OCI-LY7 (cell line): Measurements from ENCODE around the gene POU6F2. TPM values are rescaled to one million over a fixed set of nuclear protein-coding genes. Genes with fewer than 3 reads are reported as not detected.

Experiments
- BruUV-seq: library from RNA; stranded (reverse); fragments of 400-500 nt; replicated peaks from 2 replicates; lab custom pipeline; 2021; lab: Mats Ljungman, UMichigan
- CTCF ChIA-PET: fragments of 300-600 bp; sonication (Branson Sonifier 250); formaldehyde crosslinking; loops from one replicate; lab custom pipeline; 2022; ENCODE audit warnings: antibody characterized with exemption; ENCODE audit not compliant: unreplicated experiment; lab: Charles Lee
- POLR2A ChIA-PET: fragments of 300-600 bp; sonication (Branson Sonifier 250); formaldehyde crosslinking; loops from one replicate; lab custom pipeline; 2022; ENCODE audit warnings: antibody characterized with exemption; lab: Charles Lee
- DNase-seq: peaks from one replicate; pipeline ENCODE4 v3.0.0-alpha.2; 2015; ENCODE audit warnings: low spot score
- H2AFZ ChIP-seq: fragments of 200-600 bp; sonication (generic), shearing (Covaris generic); 2 replicates; pipeline ENCODE4 v1.6.1; 2014; ENCODE audit warnings: mild to moderate bottlenecking, antibody characterized with exemption, low read length, moderate library complexity
- H3K27ac ChIP-seq: fragments of 200-600 bp; sonication (generic); 2 replicates; pipeline ENCODE4 v1.5.1; 2014; ENCODE audit warnings: mixed run types, low read depth, mild to moderate bottlenecking, moderate library complexity, low read length, inconsistent platforms; ENCODE audit not compliant: poor library complexity, severe bottlenecking
- H3K36me3 ChIP-seq: fragments of 200-600 bp; sonication (generic); 2 replicates; pipeline ENCODE4 v1.6.1; 2014; ENCODE audit warnings: mild to moderate bottlenecking, antibody characterized with exemption, low read length, moderate library complexity, mixed read lengths; ENCODE audit not compliant: insufficient read depth
- H3K4me1 ChIP-seq: fragments of 200-600 bp; sonication (generic); 2 replicates; pipeline ENCODE4 v1.5.1; 2014; ENCODE audit warnings: mild to moderate bottlenecking, low read length; ENCODE audit not compliant: insufficient read depth, poor library complexity, severe bottlenecking
- H3K4me2 ChIP-seq: fragments of 200-600 bp; sonication (generic); 2 replicates; pipeline ENCODE4 v1.6.1; 2014; ENCODE audit warnings: mild to moderate bottlenecking, low read length
- H3K4me3 ChIP-seq: fragments of 200-600 bp; sonication (generic); 2 replicates; pipeline ENCODE4 v1.5.1; 2014; ENCODE audit warnings: mild to moderate bottlenecking, low read depth, low read length; ENCODE audit not compliant: poor library complexity, severe bottlenecking
- H3K79me2 ChIP-seq: fragments of 200-600 bp; sonication (generic); 2 replicates; pipeline ENCODE4 v1.6.1; 2016; ENCODE audit warnings: low read depth, mild to moderate bottlenecking, low read length, moderate library complexity, mixed read lengths; ENCODE audit not compliant: insufficient read depth
- H3K9me2 ChIP-seq: fragments of 200-600 bp; sonication (generic); 2 replicates; pipeline ENCODE4 v1.6.1; 2016; ENCODE audit warnings: mild to moderate bottlenecking, low read length, mixed read lengths; ENCODE audit not compliant: insufficient read depth
- H3K9me3 ChIP-seq: fragments of 200-600 bp; sonication (generic); 2 replicates; pipeline ENCODE4 v1.6.1; 2014; ENCODE audit warnings: mild to moderate bottlenecking, mixed run types, low read length, mixed read lengths
- H4K20me1 ChIP-seq: fragments of 200-600 bp; sonication (generic); 2 replicates; pipeline ENCODE4 v1.6.1; 2014; ENCODE audit warnings: mild to moderate bottlenecking, antibody characterized with exemption, low read length, moderate library complexity, mixed read lengths; ENCODE audit not compliant: insufficient read depth
- CTCF ChIP-seq: fragments of 200-600 bp; sonication (generic); conservative IDR thresholded peaks from 2 replicates; pipeline ENCODE4 v1.5.1; 2014; ENCODE audit warnings: mild to moderate bottlenecking, antibody characterized with exemption, low read length, moderate library complexity, mixed read lengths
- EZH2phosphoT487 ChIP-seq: fragments of 200-600 bp; sonication (generic); IDR thresholded peaks from 2 replicates; pipeline ENCODE4 v1.6.1; 2018; ENCODE audit warnings: low read depth, borderline replicate concordance, mild to moderate bottlenecking, mixed run types, antibody characterized with exemption, low read length, moderate library complexity, mixed read lengths
- intact Hi-C: fragments of 100-400 bp; cut with micrococcal nuclease; formaldehyde crosslinking; loops from one replicate; pipeline ENCODE4 v1.10.0; 2022; ENCODE audit not compliant: unreplicated experiment
- total RNA-seq, 2 experiments: library from RNA; depleted of rRNA in 1 of 2; stranded (reverse); fragments of >200 nt in 1 of 2; shearing (Covaris generic) in 1 of 2; gene quantifications; 2 replicates each; pipeline ENCODE4 v1.2.3, GENCODE V29; 2014 to 2022

POU6F2 gene
- total RNA-seq, 2 experiments from 2014 or later: 0.40 TPM; not detected in 1

- ChIA-PET CTCF (no interaction called here), POLR2A (interaction anchor here (1.2 kb wide), 1 partner anchor 14 kb away, joined by 3 read pairs; no protein-coding TSS in a partner anchor)
- no peak for DNase-seq
- H3K9me2 ChIP-seq: no peaks in the 10 kb centered on the region
- no peak for TF ChIP-seq CTCF
- TF ChIP-seq EZH2phosphoT487: no peak
- H3K4me2 ChIP-seq: no peak overlapping the region
- no peak overlapping the region for H2AFZ ChIP-seq
- BruUV-seq: no TSS peak
- H3K4me3 ChIP-seq: no peak overlapping the region
- no peaks in the 10 kb centered on the region for H3K36me3 ChIP-seq
- no peaks in the 10 kb centered on the region for H4K20me1 ChIP-seq
- no peaks in the 10 kb centered on the region for H3K9me3 ChIP-seq
- H3K4me1 ChIP-seq: no peaks in the 10 kb centered on the region
- intact Hi-C loops: no loop called here
- no peak overlapping the region for H3K27ac ChIP-seq
- no peaks in the 10 kb centered on the region for H3K79me2 ChIP-seq
Measured at GRCh38 chr7:39069031-39069430, 91.3 kb downstream of the POU6F2 start.

- no peak overlapping the region for H3K4me3 ChIP-seq
- CTCF ChIA-PET: no interaction called here
- no peak overlapping the region for H2AFZ ChIP-seq
- H3K27ac ChIP-seq: no peak overlapping the region
- H3K4me1 ChIP-seq: no peaks in the 10 kb centered on the region
- H3K9me2 ChIP-seq: no peaks in the 10 kb centered on the region
- no peaks in the 10 kb centered on the region for H3K79me2 ChIP-seq
- no TSS peak for BruUV-seq
- H3K36me3 ChIP-seq: no peaks in the 10 kb centered on the region
- POLR2A ChIA-PET: interaction anchor here (0.6 to 1.1 kb wide), 2 partner anchors 12 to 588 kb away, joined by 3 read pairs; no protein-coding TSS in a partner anchor
- TF ChIP-seq EZH2phosphoT487 (no peak), CTCF (no peak)
- intact Hi-C loops: no loop called here
- H4K20me1 ChIP-seq: no peaks in the 10 kb centered on the region
- no peak for DNase-seq
- H3K4me2 ChIP-seq: no peak overlapping the region
- no peaks in the 10 kb centered on the region for H3K9me3 ChIP-seq
Measured at GRCh38 chr7:39069896-39070881, 92.5 kb downstream of the POU6F2 start.

DNA sequence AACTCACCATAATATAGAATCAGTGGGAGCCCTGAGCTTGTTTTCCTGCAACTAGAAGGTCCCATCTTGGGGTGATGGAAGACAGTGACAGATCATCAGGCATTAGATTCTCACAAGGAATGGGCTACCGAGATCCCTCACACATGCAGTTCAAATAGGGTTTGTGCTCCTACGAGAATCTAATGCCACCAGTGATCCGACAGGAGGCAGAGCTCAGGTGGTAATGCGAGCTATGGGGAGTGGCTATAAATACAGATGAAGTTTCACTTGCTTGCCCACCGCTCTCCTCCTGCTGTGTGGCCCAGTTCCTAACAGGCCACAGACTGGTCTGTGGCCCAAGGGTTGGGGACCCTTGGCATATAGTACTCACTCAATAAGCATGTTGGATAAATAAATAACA, 93.4 kb downstream of the POU6F2 start:
- no peaks in the 10 kb centered on the region for H3K36me3 ChIP-seq
- no peak overlapping the region for H3K4me2 ChIP-seq
- ChIA-PET CTCF (no interaction called here), POLR2A (no interaction called here)
- TF ChIP-seq CTCF (no peak), EZH2phosphoT487 (no peak)
- no peak overlapping the region for H2AFZ ChIP-seq
- H3K9me3 ChIP-seq: no peaks in the 10 kb centered on the region
- no peak overlapping the region for H3K4me3 ChIP-seq
- BruUV-seq: no TSS peak
- H3K27ac ChIP-seq: no peak overlapping the region
- intact Hi-C loops: no loop called here
- no peaks in the 10 kb centered on the region for H3K9me2 ChIP-seq
- no peaks in the 10 kb centered on the region for H4K20me1 ChIP-seq
- H3K79me2 ChIP-seq: no peaks in the 10 kb centered on the region
- H3K4me1 ChIP-seq: no peaks in the 10 kb centered on the region
- DNase-seq: no peak
